Right lobe of liver (tissue), 6 donors: ENCODE results near the gene TTC12. TPM values are rescaled to one million over a fixed set of nuclear protein-coding genes. Genes with fewer than 3 reads are reported as not detected.

ENCODE experiments used
- ATAC-seq, 4 donors: fragments of 200-7000 bp; cut with Tn5 transposase; one replicate each; pipeline ENCODE4 v1.9.1; 2020; ENCODE audit warnings: mild to moderate bottlenecking in 4 of 4, moderate library complexity in 4 of 4
- DNase-seq, 3 donors: peaks; one replicate each; pipeline ENCODE4 v3.0.0-alpha.2; 2020
- H3K27ac ChIP-seq, 3 donors: fragments of 200-600 bp; one replicate each; pipeline ENCODE4 v1.8.0; 2022
- H3K27me3 ChIP-seq, 2 donors: fragments of 200-600 bp; one replicate each; pipeline ENCODE4 v1.8.0; 2022
- H3K36me3 ChIP-seq, 4 donors: fragments of 200-600 bp; sonication (generic) in 1 of 4; one replicate each; pipeline versions ENCODE4 v1.5.1 to v1.8.0; 2017 to 2022; ENCODE audit warnings: control low read depth in 1 of 4
- H3K4me1 ChIP-seq, 4 donors: fragments of 200-600 bp; sonication (generic) in 1 of 4; one replicate each; pipeline versions ENCODE4 v1.5.1 to v1.8.0; 2017 to 2022; ENCODE audit warnings: control low read depth in 1 of 4
- H3K4me3 ChIP-seq, 3 donors: fragments of 200-600 bp; one replicate each; pipeline ENCODE4 v1.8.0; 2022
- H3K9me3 ChIP-seq, 4 donors: fragments of 200-600 bp; sonication (generic) in 1 of 4; one replicate each; pipeline versions ENCODE4 v1.5.1 to v1.8.0; 2017 to 2022; ENCODE audit warnings: control low read depth in 1 of 4
- CTCF ChIP-seq, 4 donors: fragments of 200-600 bp in 3 of 4; fragments of 450-650 bp in 1 of 4; IDR thresholded peaks; one replicate each; pipeline versions ENCODE4 v1.5.1 to v1.8.0; 2016 to 2022; ENCODE audit warnings: antibody characterized with exemption in 4 of 4, mild to moderate bottlenecking in 2 of 4
- POLR2A ChIP-seq: fragments of 450-650 bp; IDR thresholded peaks from one replicate; pipeline ENCODE4 v1.6.1; 2017; ENCODE audit warnings: antibody characterized with exemption, mild to moderate bottlenecking
- WGBS: methylation state at CpG from one replicate; pipeline ENCODE4 v1.1.6; 2018; ENCODE audit warnings: low coverage, low lambda C conversion rate; ENCODE audit not compliant: insufficient coverage; ENCODE audit errors: missing lambda C conversion rate; 5-methylcytosine and 5-hydroxymethylcytosine counted together
- intact Hi-C, 2 donors: fragments of 100-400 bp; cut with DNase I; formaldehyde crosslinking; loops; one replicate each; pipeline versions ENCODE4 v1.11.2 to v1.14.1; 2022
- total RNA-seq, 6 experiments: library from RNA; depleted of rRNA in 2 of 6; stranded (reverse); fragments of >200 nt in 2 of 6; fragmentation: NEBNext Ultra II Directional in 3 of 6; extraction: Animal tissue kit (Norgen Biotek cat#: 25700) in 3 of 6; gene quantifications; one replicate each; pipeline versions ENCODE4 v1.1.0 to v1.2.4, GENCODE V29; 2016 to 2023
- donor health status: DM: no; HTN: yes; CAD: no.
- donor health status: DM: no; HTN: no; CAD: no.
- donor health status: DM: no; HTN: no; CAD: no.
- donor health status: DM: no; HTN: yes; CAD: no.
- donor health status: DM: no; HTN: yes; CAD: no.

TTC12 gene
- total RNA-seq, 6 experiments from 2014 or later: 5.1 to 8.9 (median 7.2) TPM

GRCh38 chr11:113272927-113273615 lies 41.3 kb upstream of the TTC12 start:
- Histone ChIP-seq H3K27me3 (no peaks in the 10 kb centered on the region), H3K4me3 (no peak overlapping the region), H3K4me1 (no peaks in the 10 kb centered on the region), H3K9me3 (no peaks in the 10 kb centered on the region), H3K36me3 (no peaks in the 10 kb centered on the region), H3K27ac (no peak overlapping the region)
- ATAC-seq: no peak
- TF ChIP-seq CTCF (IDR thresholded peaks at IDR 0.05): no peak
- no peak for DNase-seq
- intact Hi-C loops: no loop called here
- WGBS: 51% methylated on average over 5 of the region's 34 CpGs

- no peak overlapping the region for H3K27ac ChIP-seq
- no peaks in the 10 kb centered on the region for H3K27me3 ChIP-seq
- DNase-seq: no peak
- no peaks in the 10 kb centered on the region for H3K4me1 ChIP-seq
- WGBS: 90% methylated on average over 2 of the region's 10 CpGs
- no peak for TF ChIP-seq POLR2A
- no peak for TF ChIP-seq CTCF (IDR thresholded peaks at IDR 0.05)
- no peak for ATAC-seq
- no peak overlapping the region for H3K4me3 ChIP-seq
- no peaks in the 10 kb centered on the region for H3K36me3 ChIP-seq
- H3K9me3 ChIP-seq: no peaks in the 10 kb centered on the region
- intact Hi-C loops: no loop called here
Observed at GRCh38 chr11:113273720-113274119, 40.7 kb upstream of the TTC12 start.

GRCh38 chr11:113274713-113275582 lies 39.4 kb upstream of the TTC12 start:
- peak; percentile 14 to 86 (median 45) for ATAC-seq
- 72% methylated on average over 15 of the region's 19 CpGs for WGBS
- intact Hi-C loops: no loop called here
- H3K27ac ChIP-seq: no peak overlapping the region
- no peaks in the 10 kb centered on the region for H3K36me3 ChIP-seq
- TF ChIP-seq CTCF (IDR thresholded peaks at IDR 0.05) (no peak), POLR2A (no peak)
- no peak overlapping the region for H3K4me3 ChIP-seq
- no peaks in the 10 kb centered on the region for H3K4me1 ChIP-seq
- no peaks in the 10 kb centered on the region for H3K9me3 ChIP-seq
- no peaks in the 10 kb centered on the region for H3K27me3 ChIP-seq
- no peak for DNase-seq

- Histone ChIP-seq H3K27me3 (no peaks in the 10 kb centered on the region), H3K4me1 (no peaks in the 10 kb centered on the region), H3K9me3 (no peaks in the 10 kb centered on the region), H3K4me3 (no peak overlapping the region), H3K36me3 (no peaks in the 10 kb centered on the region), H3K27ac (no peak overlapping the region)
- TF ChIP-seq CTCF (IDR thresholded peaks at IDR 0.05): no peak
- no peak for TF ChIP-seq POLR2A
- intact Hi-C loops: no loop called here
- WGBS: 54% methylated on average over 7 of the region's 7 CpGs
- DNase-seq (no peak), ATAC-seq (peak in 3 of 4 donors; percentile 31 to 57 (median 50))
Observed at GRCh38 chr11:113275602-113276001, 38.8 kb upstream of the TTC12 start.
